ENCODE measurements around the gene MYMK. TPM values are rescaled to one million over a fixed set of nuclear protein-coding genes. Genes with fewer than 3 reads are reported as not detected.

MYMK gene
- total and polyA plus RNA-seq, 2 experiments from 2014 or later = not detected

DNA sequence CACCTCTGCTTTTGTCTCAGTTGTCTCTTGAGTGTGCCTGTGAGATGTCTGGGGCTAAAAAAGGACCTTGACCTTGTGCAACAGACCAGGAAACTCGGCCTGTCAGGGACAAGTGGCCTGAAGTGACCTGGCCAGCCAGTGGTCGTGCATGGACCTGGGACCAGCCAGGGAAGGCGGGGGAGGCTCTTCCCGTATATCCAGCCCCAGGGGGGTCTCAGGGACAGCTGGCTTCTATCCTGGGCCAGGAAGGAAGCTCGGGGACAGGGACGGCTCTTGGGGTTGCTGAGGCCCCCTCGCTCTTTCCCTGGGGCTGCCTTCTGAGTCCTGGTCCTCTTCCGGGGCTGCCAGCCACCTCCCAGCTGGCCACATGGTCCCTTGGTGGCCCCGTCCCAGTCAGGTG is 6.5 kb upstream of the MYMK start:
- Mint-ChIP-seq H3K27me3 (ENCODE audit: insufficient read depth, low read depth, poor library complexity) (peaks cover 28% of the 10 kb centered on the region), H3K4me1 (peaks cover 37% of the 10 kb centered on the region), H3K4me3 (no peak overlapping the region), H3K27ac (no peak overlapping the region), H3K36me3 (ENCODE audit: low read depth) (no peaks in the 10 kb centered on the region), H3K9me3 (no peaks in the 10 kb centered on the region)
- H3K4me2 ChIP-seq = no peak overlapping the region
- peaks cover 31% of the 10 kb centered on the region for H3K4me1 ChIP-seq (ENCODE audit: insufficient read depth)
- H3K27ac ChIP-seq (ENCODE audit: low read depth) = no peak overlapping the region
- 0 out of 2 replicates have a peak, but pooled peaks cover 4% of the 10 kb centered on the region for H3F3A ChIP-seq (replicated peaks; ENCODE audit: low read depth)
- H4K20me1 ChIP-seq (replicated peaks; ENCODE audit: insufficient read depth) = no peaks in the 10 kb centered on the region
- peaks cover 9% of the 10 kb centered on the region; the same call in 1 of the 2 replicates for H3K27me3 ChIP-seq (ENCODE audit: insufficient read depth)
- H3K36me3 ChIP-seq (ENCODE audit: insufficient read depth) = no peaks in the 10 kb centered on the region
- H2AFZ ChIP-seq = no peak overlapping the region
- DNase-seq (ENCODE audit: low spot score) = no peak
- ATAC-seq = no peak
- no peak overlapping the region for H3K4me3 ChIP-seq
- no peaks in the 10 kb centered on the region for H3K9me2 ChIP-seq (ENCODE audit: insufficient read depth)
- no peaks in the 10 kb centered on the region for H3K79me2 ChIP-seq (replicated peaks; ENCODE audit: insufficient read depth)
- TF ChIP-seq, protein P1, sequence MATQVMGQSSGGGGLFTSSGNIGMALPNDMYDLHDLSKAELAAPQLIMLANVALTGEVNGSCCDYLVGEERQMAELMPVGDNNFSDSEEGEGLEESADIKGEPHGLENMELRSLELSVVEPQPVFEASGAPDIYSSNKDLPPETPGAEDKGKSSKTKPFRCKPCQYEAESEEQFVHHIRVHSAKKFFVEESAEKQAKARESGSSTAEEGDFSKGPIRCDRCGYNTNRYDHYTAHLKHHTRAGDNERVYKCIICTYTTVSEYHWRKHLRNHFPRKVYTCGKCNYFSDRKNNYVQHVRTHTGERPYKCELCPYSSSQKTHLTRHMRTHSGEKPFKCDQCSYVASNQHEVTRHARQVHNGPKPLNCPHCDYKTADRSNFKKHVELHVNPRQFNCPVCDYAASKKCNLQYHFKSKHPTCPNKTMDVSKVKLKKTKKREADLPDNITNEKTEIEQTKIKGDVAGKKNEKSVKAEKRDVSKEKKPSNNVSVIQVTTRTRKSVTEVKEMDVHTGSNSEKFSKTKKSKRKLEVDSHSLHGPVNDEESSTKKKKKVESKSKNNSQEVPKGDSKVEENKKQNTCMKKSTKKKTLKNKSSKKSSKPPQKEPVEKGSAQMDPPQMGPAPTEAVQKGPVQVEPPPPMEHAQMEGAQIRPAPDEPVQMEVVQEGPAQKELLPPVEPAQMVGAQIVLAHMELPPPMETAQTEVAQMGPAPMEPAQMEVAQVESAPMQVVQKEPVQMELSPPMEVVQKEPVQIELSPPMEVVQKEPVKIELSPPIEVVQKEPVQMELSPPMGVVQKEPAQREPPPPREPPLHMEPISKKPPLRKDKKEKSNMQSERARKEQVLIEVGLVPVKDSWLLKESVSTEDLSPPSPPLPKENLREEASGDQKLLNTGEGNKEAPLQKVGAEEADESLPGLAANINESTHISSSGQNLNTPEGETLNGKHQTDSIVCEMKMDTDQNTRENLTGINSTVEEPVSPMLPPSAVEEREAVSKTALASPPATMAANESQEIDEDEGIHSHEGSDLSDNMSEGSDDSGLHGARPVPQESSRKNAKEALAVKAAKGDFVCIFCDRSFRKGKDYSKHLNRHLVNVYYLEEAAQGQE (IDR thresholded peaks at IDR 0.05; ENCODE audit: unreplicated experiment) = no peak
- no peak for TF ChIP-seq POLR2AphosphoS5 (IDR thresholded peaks at IDR 0.05; ENCODE audit: low read depth)
- TF ChIP-seq, protein P2, sequence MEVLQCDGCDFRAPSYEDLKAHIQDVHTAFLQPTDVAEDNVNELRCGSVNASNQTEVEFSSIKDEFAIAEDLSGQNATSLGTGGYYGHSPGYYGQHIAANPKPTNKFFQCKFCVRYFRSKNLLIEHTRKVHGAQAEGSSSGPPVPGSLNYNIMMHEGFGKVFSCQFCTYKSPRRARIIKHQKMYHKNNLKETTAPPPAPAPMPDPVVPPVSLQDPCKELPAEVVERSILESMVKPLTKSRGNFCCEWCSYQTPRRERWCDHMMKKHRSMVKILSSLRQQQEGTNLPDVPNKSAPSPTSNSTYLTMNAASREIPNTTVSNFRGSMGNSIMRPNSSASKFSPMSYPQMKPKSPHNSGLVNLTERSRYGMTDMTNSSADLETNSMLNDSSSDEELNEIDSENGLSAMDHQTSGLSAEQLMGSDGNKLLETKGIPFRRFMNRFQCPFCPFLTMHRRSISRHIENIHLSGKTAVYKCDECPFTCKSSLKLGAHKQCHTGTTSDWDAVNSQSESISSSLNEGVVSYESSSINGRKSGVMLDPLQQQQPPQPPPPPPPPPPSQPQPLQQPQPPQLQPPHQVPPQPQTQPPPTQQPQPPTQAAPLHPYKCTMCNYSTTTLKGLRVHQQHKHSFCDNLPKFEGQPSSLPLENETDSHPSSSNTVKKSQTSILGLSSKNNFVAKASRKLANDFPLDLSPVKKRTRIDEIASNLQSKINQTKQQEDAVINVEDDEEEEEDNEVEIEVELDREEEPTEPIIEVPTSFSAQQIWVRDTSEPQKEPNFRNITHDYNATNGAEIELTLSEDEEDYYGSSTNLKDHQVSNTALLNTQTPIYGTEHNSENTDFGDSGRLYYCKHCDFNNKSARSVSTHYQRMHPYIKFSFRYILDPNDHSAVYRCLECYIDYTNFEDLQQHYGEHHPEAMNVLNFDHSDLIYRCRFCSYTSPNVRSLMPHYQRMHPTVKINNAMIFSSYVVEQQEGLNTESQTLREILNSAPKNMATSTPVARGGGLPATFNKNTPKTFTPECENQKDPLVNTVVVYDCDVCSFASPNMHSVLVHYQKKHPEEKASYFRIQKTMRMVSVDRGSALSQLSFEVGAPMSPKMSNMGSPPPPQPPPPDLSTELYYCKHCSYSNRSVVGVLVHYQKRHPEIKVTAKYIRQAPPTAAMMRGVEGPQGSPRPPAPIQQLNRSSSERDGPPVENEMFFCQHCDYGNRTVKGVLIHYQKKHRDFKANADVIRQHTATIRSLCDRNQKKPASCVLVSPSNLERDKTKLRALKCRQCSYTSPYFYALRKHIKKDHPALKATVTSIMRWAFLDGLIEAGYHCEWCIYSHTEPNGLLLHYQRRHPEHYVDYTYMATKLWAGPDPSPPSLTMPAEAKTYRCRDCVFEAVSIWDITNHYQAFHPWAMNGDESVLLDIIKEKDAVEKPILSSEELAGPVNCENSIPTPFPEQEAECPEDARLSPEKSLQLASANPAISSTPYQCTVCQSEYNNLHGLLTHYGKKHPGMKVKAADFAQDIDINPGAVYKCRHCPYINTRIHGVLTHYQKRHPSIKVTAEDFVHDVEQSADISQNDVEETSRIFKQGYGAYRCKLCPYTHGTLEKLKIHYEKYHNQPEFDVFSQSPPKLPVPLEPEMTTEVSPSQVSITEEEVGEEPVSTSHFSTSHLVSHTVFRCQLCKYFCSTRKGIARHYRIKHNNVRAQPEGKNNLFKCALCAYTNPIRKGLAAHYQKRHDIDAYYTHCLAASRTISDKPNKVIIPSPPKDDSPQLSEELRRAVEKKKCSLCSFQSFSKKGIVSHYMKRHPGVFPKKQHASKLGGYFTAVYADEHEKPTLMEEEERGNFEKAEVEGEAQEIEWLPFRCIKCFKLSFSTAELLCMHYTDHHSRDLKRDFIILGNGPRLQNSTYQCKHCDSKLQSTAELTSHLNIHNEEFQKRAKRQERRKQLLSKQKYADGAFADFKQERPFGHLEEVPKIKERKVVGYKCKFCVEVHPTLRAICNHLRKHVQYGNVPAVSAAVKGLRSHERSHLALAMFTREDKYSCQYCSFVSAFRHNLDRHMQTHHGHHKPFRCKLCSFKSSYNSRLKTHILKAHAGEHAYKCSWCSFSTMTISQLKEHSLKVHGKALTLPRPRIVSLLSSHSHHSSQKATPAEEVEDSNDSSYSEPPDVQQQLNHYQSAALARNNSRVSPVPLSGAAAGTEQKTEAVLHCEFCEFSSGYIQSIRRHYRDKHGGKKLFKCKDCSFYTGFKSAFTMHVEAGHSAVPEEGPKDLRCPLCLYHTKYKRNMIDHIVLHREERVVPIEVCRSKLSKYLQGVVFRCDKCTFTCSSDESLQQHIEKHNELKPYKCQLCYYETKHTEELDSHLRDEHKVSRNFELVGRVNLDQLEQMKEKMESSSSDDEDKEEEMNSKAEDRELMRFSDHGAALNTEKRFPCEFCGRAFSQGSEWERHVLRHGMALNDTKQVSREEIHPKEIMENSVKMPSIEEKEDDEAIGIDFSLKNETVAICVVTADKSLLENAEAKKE (CRISPR knock-in tag; IDR thresholded peaks at IDR 0.05) = no peak
- no peak for TF ChIP-seq EZH2phosphoT487 (IDR thresholded peaks at IDR 0.05; ENCODE audit: unreplicated experiment)
- TF ChIP-seq JUNB (IDR thresholded peaks at IDR 0.05; ENCODE audit: unreplicated experiment) = no peak
- no peak for TF ChIP-seq ZNF331 (CRISPR knock-in tag; IDR thresholded peaks at IDR 0.05; ENCODE audit: low read depth)
- no peak for TF ChIP-seq CREB1 (CRISPR knock-in tag; IDR thresholded peaks at IDR 0.05; ENCODE audit: low read depth)
- TF ChIP-seq EZH2 (IDR thresholded peaks at IDR 0.05; ENCODE audit: low read depth, unreplicated experiment) = no peak

All from GM23338 (cell line).